PC-9 (cell line): ENCODE results near the gene ASCC3.
"Not testable (repeated sequence)": the region's sequence is repeated elsewhere in the genome, so short reads cannot be mapped to it uniquely, and the experiment has no call there.

Experiments
- EZH2 ChIP-seq: fragments of 200-600 bp; sonication (generic); IDR thresholded peaks from 2 replicates; pipeline ENCODE4 v1.8.0; 2017; ENCODE audit warnings: antibody characterized with exemption, low read depth
- TF ChIP-seq, protein P1 (sequence below): fragments of 200-600 bp; sonication (generic); conservative IDR thresholded peaks from 2 replicates; pipeline ENCODE4 v1.6.1; 2017; ENCODE audit warnings: mixed run types, antibody characterized with exemption, mild to moderate bottlenecking, moderate library complexity

DNA sequence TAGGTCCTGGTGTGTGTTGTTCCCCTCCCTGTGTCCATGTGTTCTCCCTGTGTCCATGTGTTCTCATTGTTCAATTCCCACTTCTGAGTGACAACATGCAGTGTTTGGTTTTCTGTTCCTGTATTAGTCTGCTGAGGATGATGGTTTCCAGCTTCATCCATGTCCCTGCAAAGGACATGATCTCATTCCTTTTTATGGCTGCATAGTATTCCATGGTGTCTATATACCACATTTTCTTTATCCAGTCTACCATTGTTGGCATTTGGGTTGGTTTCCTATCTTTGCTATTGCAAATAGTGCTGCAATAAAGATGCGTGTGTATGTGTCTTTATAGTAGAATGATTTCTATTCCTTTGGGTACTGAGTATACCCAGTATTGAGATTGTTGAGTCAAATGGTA lies 122.7 kb downstream of the ASCC3 start:
- TF ChIP-seq, protein P1, sequence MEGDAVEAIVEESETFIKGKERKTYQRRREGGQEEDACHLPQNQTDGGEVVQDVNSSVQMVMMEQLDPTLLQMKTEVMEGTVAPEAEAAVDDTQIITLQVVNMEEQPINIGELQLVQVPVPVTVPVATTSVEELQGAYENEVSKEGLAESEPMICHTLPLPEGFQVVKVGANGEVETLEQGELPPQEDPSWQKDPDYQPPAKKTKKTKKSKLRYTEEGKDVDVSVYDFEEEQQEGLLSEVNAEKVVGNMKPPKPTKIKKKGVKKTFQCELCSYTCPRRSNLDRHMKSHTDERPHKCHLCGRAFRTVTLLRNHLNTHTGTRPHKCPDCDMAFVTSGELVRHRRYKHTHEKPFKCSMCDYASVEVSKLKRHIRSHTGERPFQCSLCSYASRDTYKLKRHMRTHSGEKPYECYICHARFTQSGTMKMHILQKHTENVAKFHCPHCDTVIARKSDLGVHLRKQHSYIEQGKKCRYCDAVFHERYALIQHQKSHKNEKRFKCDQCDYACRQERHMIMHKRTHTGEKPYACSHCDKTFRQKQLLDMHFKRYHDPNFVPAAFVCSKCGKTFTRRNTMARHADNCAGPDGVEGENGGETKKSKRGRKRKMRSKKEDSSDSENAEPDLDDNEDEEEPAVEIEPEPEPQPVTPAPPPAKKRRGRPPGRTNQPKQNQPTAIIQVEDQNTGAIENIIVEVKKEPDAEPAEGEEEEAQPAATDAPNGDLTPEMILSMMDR = not testable (repeated sequence)
- TF ChIP-seq EZH2 = not testable (repeated sequence)
